Hippocampal formation (tissue), 2 donors: ENCODE data around the gene ABCA4.

Experiments used
- DNase-seq, 2 donors: peaks; one replicate each; lab custom pipeline; 2025; lab: John Stamatoyannopoulos, UW

Gene ABCA4

DNA sequence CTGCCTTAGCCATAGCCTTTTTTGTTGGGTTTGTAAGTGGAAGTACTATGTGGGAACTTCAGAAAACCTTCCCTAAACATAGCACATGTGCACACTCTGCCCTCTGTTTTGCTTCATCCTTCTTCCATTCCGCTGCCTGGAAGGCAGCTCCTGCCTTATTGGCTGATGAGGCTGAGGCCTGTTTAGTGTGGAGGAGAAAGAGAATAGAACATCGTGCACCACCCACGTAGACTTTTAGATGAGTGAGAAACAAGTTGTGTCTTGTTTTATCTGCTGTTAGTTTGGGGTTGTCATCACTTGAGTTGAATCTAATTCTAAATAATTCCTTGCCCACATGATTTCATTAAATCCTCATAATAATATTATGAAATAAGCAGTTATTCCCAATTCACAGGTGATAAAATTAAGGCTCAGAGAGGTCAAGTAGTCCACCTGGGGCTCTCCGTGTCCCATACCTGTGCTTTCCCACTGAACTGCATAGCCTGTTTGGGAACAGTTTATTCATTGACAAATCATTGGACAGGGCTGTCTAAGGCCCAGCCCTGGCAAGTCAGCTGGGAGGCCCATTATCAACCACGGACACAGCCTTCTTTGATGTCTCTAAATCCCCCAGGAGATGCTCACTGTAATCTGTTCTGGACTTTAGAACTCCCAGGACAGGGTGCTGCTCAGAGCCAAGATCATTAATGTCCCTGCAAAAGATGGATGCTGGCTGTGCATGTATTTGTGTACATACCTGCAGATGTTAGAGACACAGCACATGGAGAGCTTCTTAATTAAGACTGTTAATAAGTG, 93.0 kb downstream of the ABCA4 start:
- DNase-seq = no peak

DNA sequence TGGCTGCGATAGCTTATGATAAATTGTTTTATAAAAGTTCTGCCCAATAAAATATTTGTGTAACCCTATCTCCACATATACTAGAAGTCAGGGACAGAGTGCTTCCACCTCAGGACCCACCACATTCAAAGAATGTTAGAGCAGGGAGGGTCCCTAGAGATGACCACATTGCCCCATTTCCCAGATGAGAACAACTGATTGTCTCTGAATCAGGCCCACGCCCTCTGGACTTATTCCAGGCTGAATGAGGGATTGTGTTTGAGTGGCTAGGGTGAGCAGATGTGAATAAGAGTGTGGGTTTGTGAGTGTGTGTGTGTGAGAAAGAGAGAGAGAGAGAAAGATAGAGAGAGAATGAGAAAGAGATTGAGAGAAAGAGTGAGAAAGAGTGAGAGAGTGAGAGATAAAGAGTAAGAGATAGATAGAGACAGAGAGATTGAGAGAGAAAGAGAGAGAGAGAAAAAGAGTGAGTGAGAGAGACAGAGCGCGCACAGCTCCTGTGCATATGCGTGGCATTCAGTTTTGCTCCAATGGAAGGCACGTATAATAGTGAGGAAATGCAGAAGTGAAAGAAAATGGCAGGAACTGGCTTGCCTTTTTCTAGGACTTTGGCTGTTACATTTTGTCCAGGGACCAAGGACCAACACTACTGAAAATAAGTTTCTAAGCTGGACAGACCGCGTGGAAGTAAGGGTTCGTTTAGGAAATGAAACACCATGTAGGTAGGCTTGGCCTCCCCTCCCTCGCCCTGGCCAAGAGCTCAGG, 94.1 kb downstream of the ABCA4 start:
- no peak for DNase-seq

DNA sequence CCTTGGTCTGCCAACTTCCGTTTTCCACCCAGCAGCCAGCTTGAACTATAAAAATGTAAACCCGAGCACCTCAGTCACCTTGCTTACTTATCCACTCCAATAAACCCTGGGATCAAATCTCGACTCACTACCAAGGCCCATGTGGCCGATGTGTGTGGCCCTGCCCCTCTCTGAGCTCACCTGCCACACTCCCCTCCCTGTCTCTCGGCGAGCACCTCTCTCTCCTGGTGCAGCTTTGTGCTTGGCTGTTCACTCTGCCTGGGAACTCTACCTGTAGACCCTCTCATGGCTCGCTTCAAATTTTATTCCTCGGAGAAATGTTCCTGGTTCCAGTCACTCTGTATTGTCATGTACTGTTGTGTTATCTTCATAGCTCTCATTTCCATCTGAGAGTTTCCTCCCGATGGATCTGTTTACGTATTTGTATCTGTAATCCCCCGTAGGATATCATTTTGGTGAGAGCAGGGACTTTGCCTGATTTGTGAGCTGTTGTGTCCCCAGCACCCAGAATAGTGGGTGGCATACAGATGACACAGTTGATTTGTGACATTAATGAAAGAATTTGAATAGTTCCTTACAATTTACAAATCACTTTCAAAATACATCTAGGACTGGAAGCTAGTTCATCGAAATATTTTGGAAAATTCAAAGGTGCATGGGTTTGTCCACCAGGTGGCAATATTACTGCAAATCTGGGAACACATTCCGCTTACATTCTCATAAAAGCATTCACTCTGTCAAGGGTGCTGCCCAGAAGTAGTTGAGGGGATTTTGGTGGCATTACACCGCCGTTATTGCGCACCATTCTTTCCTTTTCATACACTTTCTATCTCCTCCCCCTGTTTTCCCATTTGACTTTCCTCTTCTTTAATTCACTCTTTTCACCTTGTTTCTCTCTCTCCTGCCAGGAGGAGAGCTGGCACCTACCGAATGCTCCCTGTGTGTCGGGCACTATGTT, 95.3 kb downstream of the ABCA4 start:
- peak in 1 of 2 donors; percentile 41 for DNase-seq

DNA sequence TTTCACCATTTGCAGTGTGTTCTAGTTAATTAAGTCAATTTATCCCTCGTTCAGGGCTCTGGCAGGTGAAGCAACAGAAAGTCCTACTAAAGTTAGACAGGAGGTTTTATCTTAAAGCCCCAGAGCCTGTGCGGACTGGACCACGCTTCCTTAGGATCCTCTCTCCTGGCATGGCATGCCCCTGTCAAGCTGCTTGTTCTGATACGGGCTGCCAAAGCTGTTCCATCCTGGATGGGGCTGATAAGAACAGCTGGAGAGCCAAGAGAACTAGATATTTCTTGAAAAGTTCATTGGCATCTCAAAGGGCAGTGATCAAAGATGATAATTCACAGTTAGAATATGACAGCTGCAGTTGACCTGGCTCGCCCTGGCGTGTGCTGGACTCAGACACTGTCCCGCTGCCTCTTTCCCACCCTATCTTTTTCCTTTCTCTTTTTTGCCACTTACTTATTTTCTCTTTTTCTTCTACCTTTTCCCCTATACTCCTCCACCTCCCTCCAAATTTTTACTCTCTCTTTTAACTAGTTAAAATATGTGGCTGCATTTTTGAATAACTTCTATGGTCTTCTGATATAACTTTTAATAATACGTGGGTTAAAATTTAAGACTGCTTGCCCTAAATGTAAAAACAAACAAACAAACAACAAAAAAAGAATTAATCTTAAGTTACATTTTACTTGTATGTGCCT, 96.7 kb downstream of the ABCA4 start:
- DNase-seq = no peak

DNA sequence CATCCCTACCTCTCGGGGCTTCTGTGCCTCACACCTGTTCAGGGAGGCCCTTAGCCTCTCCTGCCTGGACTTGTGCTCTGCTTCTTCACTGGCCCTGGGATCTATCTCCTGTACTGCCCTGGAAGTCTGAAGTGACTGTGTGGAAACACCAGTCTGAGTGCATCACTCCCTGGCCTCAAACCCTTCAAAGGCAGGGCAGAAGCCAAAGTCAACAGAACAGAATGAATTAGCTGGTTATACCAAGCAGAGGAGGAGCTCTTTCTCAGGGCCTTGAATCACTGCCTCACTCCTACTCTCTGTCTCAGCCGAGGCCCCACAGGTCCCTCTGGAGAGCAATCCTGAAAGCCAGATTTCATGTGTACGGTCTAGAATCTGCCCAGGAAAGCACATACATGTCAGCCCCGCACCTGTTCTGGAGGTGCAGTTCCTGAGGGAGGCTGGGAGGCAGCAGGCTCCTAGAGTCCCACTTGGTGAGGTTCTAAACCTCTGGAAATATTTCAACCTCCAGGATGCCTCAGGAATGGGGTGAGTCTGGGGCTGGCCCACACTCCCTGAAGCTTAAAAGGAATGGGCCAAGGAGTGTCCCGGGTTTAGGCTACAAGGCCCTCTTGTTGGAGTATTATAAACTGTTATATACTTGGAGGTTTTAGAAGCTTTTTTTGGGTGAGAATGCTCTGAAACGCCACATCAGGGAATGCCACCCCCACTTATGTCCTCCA, 98.3 kb downstream of the ABCA4 start:
- DNase-seq = no peak

DNA sequence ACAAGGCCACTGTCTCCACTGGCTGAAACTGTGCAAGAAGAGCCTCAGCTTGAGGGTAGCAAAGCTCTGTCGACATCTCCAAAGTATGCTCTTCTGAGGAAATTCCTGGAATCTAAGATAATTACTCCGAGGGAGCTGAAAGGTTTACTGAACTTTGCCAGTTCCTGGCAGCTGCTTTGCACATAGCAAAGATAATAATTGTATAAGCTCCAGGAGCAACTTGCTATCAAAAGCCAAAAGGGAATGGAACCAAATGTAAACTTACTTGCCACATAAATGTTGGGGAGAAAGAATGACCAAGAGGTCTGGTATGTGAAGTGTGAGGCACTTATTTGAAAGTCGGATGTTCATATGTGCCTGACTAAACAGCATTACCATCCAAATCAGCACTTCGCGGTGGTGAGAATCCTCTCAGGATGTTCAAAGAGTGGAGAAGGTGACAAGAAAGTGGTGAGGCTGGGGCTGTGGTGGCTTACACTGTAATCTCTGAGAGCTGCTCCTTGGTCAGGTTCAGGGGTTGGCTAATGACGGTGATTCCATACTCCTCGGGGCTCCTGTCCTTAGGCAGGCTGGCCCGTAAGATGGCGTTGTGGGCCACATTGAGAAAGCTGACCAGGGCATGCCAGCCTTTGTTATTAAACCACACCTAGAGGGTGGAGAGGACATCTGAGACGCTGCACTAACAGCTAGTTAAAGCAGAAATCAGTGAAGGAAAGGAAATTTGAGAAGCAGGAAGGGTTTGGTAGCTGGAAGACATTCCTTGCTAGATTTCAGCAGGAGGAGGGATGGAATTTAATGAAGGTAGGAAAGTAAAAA, 100.0 kb downstream of the ABCA4 start:
- DNase-seq = no peak

DNA sequence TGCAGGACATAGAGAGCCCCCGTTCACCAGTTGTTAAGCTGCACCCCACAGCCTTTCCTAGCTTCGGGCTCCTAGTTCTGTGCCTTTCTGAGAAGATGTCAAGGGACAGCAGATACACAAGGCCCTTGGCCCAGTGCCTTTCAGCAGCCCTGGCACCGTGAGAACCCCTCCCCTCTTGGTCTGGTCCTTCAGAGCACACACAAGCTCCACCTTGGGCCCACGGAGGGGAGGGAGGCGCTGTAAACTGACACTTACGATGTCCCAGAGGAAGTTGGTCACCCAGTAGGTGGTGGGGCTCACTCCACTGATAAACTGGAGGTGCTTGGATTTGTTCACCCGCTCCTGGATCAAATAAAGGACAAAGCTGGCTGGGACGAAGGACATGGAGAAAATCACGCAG, 101.6 kb downstream of the ABCA4 start:
- DNase-seq = no peak

DNA sequence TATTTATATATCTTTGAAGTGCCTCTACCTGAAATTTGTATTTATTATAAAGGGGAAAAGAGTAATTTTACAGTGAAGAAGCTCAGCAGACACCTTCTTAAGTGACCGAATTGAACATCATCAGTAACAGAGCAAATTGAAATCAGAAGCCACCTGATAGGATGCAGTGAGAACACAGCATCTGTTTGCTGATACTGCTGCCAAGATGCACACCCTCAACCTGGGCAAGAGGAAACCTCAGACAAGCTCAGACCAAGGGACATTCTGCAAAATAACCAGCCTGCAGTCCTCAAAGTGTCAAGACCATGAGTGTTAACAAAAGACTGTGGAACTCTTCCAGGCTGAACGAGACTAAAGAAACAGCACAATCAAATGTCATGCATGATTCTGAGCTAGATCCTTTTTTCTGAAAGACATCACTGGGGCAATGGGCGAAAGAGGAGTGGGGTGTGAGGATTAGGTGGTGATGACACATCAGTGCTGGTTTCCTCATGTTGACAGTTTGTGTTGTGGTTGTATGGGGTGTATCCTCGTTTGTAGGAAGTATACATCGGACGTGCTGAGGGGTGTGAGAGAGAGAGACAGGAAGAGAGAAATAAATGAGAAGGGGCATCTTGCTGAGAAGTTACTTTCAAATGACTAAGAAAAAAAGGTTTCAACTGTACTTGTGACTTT, 103.7 kb downstream of the ABCA4 start:
- no peak for DNase-seq

DNA sequence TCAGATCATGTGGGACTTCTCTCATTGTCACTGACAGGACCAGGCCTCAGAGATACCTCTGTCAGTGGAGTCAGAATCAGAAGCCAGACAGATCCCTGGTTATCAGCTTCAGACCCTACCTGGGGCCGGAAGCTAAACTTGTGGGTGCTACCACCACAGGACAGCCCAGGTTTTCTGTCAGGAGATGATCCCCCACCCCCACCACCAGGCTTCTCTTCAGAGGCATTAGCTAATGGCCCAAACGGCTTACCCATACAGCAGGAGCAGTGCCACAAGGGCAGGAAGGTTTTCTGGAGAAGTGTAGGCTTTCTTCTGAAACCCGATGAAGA, 105.5 kb downstream of the ABCA4 start:
- DNase-seq = no peak

DNA sequence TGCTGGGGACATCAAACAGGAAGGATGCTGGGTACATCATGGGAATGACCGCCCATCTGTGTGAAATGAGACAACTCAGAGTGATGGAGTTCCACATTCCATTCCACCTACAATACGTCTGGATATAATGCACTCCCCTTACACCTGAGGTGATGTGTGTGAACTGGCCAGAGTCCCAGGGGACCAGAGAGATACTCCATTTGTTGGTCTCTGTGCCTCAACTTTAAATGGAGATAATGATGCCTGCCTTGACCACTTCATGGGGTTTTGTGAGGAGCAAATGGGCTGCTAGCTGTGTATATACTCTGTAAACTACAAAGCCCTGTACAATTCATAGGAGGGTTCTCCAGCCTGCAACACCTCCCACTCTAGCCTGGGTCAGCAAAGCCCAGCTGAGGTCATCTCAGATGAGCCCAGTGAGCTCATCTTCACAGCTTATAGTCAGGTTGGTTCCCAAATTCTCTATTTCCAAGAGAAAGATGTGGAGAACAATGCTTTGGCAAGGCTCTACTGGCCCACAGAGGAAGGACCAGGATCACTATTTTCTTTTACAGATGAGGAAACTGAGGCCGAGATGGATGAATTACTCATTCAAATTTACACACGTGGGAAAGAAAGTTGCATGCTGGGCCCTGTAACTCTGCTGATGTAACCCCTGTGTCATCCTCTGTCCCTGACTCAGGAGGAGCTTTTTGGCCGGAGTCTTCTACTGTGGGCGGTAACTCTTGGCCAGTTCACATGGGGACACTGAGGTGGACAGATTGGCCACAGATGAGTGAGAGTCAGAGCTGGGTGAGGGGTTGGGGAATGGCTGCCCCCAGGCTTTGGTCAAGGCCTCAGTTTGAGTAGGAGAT, 106.1 kb downstream of the ABCA4 start:
- DNase-seq = no peak

DNA sequence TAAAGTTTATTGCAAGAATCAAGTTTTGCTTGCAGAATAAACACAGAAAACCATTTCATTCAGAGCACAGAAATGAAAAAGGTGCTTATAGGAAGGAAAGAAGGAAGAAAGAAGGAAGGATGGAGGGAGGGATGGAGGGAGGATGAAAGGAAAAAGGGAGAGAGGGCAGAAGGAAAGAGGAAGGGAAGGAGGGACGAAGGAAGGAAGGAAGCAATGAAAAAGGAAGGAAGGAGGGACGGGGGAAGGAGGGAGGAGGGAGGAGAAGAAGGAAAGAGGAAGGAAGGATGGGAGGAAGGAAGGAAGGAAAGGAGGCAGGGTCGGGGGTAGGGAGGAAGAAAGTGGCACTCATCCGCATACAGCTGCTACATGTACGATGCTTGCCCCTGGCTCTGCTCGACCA, 106.9 kb downstream of the ABCA4 start:
- no peak for DNase-seq

DNA sequence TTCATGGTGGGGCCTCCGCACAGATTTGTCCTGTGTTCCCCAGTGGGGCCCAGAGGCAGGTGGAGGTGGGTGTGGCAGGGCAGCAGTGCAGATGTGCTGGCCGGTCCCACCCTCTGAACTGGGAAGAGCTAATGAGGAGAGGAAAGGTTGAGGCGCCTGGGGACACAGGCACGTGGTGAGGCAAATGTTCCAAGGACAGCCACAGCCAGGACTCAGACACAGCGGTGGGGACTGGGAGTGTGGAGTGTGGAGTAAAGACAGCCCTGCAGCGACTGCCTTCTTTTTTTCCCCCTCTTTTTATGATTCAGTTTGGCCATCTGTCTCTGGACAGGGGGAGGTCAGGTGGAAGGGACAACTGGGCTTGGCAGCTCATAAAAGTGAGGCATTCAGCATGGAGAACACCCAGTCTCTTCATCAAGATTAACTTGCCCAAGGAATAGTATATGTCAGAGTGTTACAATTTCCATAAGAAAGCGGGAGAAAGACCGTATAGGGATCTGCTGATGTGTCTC, 107.5 kb downstream of the ABCA4 start:
- DNase-seq = no peak

DNA sequence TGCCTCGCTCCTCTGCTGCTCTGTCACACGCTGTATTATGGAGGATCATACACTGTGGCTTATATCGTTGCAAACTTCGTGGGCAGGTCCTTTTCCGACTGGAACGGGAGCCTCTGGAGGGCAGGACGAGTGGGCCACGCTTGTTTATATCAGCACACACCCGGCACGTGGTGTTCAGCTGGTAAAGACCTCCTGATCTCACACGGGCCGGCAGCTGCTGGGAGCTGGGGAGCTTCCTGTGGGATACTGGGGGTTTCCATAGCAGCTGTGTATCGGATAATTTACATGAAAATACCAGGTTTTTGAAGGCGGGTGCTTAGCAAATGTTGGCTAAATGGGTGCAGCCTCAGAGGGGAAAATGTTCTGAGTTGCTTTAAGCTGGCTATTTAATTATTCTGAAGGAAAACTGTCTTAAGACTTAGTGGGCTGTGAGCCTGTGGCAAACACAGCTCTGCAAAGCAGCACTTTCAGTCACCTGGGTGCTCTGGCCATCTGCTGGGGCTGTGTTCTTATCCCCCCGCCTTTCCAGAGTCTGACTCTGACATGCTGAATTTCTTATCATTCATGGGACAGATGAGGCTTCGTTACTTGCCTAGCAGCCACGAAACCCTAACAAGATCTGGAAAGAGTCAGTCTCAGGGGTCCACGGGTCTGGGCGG, 108.1 kb downstream of the ABCA4 start:
- no peak for DNase-seq

DNA sequence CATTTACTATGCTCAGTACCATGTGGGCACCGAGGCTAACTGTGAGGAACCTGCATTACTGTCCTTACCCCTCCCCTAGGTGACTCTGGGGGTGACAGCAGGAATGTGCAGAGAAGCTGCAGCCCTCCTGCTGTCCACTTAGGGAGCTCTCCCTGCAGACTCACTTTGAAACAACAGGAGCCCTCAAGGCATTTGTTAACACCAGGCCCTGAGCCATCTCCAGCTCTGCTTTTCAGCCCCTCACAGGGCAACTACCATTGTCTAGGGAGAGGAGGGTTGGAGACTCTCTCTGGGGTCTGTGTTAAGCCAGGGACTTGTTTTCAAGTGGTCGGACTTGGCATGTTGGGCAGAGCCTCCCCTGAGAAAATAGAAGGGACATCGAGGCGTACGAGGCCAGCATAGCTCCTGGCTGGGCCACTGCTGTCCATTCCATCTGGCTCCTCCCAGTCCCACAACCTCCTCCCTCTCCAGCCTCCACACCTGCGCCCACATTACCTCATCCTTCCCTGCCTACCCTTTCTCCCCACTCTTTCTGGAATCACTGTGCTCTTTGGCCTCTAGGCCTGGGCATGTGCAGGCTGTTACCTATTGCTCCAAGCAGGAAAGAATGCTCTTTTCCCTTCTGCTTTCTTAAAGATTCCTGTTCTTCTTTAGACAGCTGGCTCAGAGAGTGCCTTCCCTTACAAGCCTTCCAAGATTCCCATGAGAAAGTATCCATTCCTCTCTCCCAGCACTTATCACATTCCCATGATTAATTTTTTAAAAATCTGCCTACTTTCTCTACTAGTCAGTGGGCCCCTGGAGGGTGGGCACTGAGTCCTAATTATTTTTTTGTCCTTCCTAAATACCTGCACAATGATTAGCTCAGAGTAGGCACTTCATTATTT, 109.0 kb downstream of the ABCA4 start:
- no peak for DNase-seq

DNA sequence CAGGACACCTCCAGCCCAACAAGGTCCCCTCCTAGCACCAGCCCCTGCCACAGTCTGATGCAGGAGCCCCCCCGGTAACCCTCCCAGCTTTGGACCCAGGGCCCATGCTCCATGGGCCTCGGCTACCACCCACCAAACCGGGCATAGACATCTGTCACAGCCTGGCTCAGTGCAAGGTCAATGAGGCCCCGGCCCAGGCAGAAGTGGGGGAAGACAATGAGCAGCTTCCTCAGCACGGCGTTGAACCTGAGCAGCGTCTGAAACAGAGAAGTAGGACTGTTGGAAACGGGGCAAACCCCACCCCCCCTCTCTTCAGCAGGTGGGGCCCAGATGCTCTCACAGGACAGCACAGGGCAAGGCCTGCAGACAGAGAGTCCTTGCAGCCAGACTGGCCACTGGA, 109.8 kb downstream of the ABCA4 start:
- DNase-seq = no peak

DNA sequence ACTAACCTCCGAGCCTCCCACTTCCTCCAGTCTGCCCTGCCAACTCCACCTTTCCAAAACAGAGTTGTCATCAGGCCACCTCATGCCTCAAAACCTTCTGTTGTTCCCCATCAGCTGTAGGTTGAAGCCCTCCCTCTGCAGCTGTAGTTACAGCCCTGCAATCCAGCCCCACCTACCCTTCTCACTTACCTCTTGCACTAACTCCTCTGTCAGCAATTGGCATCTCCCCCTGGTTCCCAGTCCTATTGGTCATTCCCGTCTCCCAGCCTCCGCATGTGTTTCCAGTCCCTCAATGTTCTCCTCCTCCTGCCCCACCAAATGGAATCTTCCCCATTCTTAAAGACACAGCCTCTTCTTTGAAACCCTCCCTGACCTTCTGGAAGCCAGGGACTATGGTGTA, 111.6 kb downstream of the ABCA4 start:
- no peak for DNase-seq

DNA sequence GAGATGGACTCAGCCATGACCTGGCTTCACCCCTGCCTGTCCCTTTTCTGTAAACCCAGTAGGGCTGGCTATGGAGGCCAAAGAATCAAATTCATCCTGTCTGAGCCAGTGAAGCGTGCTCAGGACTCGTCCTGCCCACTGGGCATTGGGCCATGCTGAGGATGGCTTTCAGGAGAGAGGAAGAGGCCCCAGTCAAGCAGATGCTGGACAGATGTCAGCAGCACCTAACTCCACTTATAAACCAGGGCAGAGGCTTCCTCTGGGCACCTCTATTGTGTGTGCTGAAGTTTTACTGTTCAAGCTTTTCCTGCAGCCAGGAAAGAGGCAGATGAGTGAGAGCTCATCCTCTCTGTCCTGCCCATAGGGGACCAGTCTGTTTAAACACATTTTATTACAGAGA, 114.3 kb downstream of the ABCA4 start:
- no peak for DNase-seq
